AG04449 (cell line): ENCODE data around the gene ZBTB1.

Experiments used
- CTCF ChIA-PET: fragments of 350-600 bp; formaldehyde crosslinking; extraction: SDS; loops from one replicate; lab custom pipeline; 2021; ENCODE audit warnings: antibody characterized with exemption; lab: Yijun Ruan, JAX
- POLR2A ChIA-PET: fragments of 400-600, 350-600 bp; formaldehyde crosslinking; extraction: SDS; loops from one replicate; lab custom pipeline; 2020; ENCODE audit warnings: antibody characterized with exemption, inconsistent platforms; lab: Yijun Ruan, JAX
- DNase-seq: peaks from one replicate; pipeline ENCODE4 v3.0.0-alpha.2; 2010; ENCODE audit warnings: low read depth, low spot score
- H3K4me3 ChIP-seq: 2 replicates; pipeline ENCODE4 v1.5.1; 2011; ENCODE audit warnings: low read depth, mild to moderate bottlenecking, control low read depth, low read length
- CTCF ChIP-seq: IDR thresholded peaks from one replicate; pipeline ENCODE4 v1.5.1; 2011; ENCODE audit warnings: mild to moderate bottlenecking, moderate library complexity, low read length, control low read depth, inconsistent platforms; ENCODE audit not compliant: insufficient read depth; ENCODE audit errors: missing control alignments

ZBTB1 gene

GRCh38 chr14:64502456-64502855 lies 2.1 kb upstream of the ZBTB1 start:
- TF ChIP-seq CTCF, result no peak
- ChIA-PET POLR2A (interaction anchor here (0.5 to 2.4 kb wide), 5 partner anchors 38 to 150 kb away, joined by 3 to 11 read pairs (median 6); partner anchors contain the start of gene HSPA2), CTCF (interaction anchor here (1.0 to 2.8 kb wide), 5 partner anchors 9 to 159 kb away, joined by 4 to 16 read pairs (median 9); no protein-coding TSS in a partner anchor)
- DNase-seq, result no peak
- peak overlapping the region; percentile 86 for H3K4me3 ChIP-seq

- TF ChIP-seq CTCF, result no peak
- CTCF ChIA-PET, result interaction anchor here (1.0 to 2.8 kb wide), 3 partner anchors 11 to 159 kb away, joined by 4 to 16 read pairs (median 9); no protein-coding TSS in a partner anchor
- DNase-seq, result no peak
Observed at GRCh38 chr14:64502887-64503433, 1.6 kb upstream of the ZBTB1 start.

GRCh38 chr14:64503434-64504309 lies 898 bp upstream of the ZBTB1 start, which contains the start of gene ZBTB25:
Gene ZBTB25 (minus strand): TSS chr14:64503838. CDS start chr14:64490533, 13,305 bp downstream.
- H3K4me3 ChIP-seq, result peak within 1 kb of the TSS; percentile 86
- ChIA-PET POLR2A (interaction anchor here (0.5 to 2.4 kb wide), 13 partner anchors 11 to 655 kb away, joined by 3 to 17 read pairs (median 5); partner anchors contain the start of genes HSPA2 and MTHFD1), CTCF (interaction anchor here (1.0 to 2.8 kb wide), 6 partner anchors 10 to 160 kb away, joined by 3 to 16 read pairs (median 5); partner anchors contain the start of gene HSPA2)
- DNase-seq, result peak; percentile 58
- no peak for TF ChIP-seq CTCF

More at GRCh38 chr14:64502887-64503433, 1.6 kb upstream of the ZBTB1 start:
- peak overlapping the region; percentile 86 for H3K4me3 ChIP-seq
- POLR2A ChIA-PET, result interaction anchor here (0.5 to 2.4 kb wide), 4 partner anchors 38 to 150 kb away, joined by 4 to 11 read pairs (median 8); partner anchors contain the start of gene HSPA2

- TF ChIP-seq CTCF, result no peak
- peak overlapping the region; percentile 86 for H3K4me3 ChIP-seq
- DNase-seq, result no peak
- ChIA-PET POLR2A (interaction anchor here (0.7 to 2.3 kb wide), 13 partner anchors 8 to 166 kb away, joined by 3 to 17 read pairs (median 4); partner anchors contain the start of genes HSPA2 and MTHFD1), CTCF (interaction anchor here (0.9 to 1.2 kb wide), 4 partner anchors 17 to 161 kb away, joined by 3 to 6 read pairs (median 4); partner anchors contain the start of gene HSPA2)
Observed at GRCh38 chr14:64504897-64505794, 576 bp downstream of the ZBTB1 start.

- ChIA-PET CTCF (no interaction called here), POLR2A (no interaction called here)
- DNase-seq, result no peak
- TF ChIP-seq CTCF, result no peak
- H3K4me3 ChIP-seq, result peak overlapping the region; percentile 45
Observed at GRCh38 chr14:64506721-64507120, 2.2 kb downstream of the ZBTB1 start.
